ENCODE data around the gene RGS17.
"Not testable (repeated sequence)": the region's sequence is repeated elsewhere in the genome, so short reads cannot be mapped to it uniquely, and the experiment has no call there.

Gene RGS17

GRCh38 chr6:152969688-152970418 is 161.2 kb downstream of the RGS17 start:
- H3K4me3 ChIP-seq (ENCODE audit: low read length) = no peak overlapping the region
- no peak for TF ChIP-seq CTCF (IDR thresholded peaks at IDR 0.05; ENCODE audit: insufficient read depth, low read depth, low read length, missing control alignments)
- DNase-seq (ENCODE audit: low read depth) = no peak

- H3K4me3 ChIP-seq (ENCODE audit: low read length); DNase-seq (ENCODE audit: low read depth): not testable (repeated sequence)
Measured at GRCh38 chr6:152966168-152966894, 164.8 kb downstream of the RGS17 start.

- no peak overlapping the region for H3K4me3 ChIP-seq (ENCODE audit: low read length)
- TF ChIP-seq CTCF (IDR thresholded peaks at IDR 0.05; ENCODE audit: insufficient read depth, low read depth, low read length, missing control alignments) = no peak
- DNase-seq (ENCODE audit: low read depth) = no peak
Measured at GRCh38 chr6:152959333-152959732, 171.7 kb downstream of the RGS17 start.

GRCh38 chr6:152957796-152958195 is 173.3 kb downstream of the RGS17 start:
- peak; percentile 36 for DNase-seq (ENCODE audit: low read depth)
- H3K4me3 ChIP-seq (ENCODE audit: low read length) = no peak overlapping the region
- TF ChIP-seq CTCF (IDR thresholded peaks at IDR 0.05; ENCODE audit: insufficient read depth, low read depth, low read length, missing control alignments) = no peak

Measured in epithelial cell of esophagus (primary cell).